WI38 (cell line): ENCODE measurements around the gene ADPRM.

Experiments used
- H3K4me3 ChIP-seq: 2 replicates; pipeline ENCODE4 v1.5.1; 2011; ENCODE audit warnings: low read depth, mild to moderate bottlenecking, control low read depth, low read length
- CTCF ChIP-seq: IDR thresholded peaks from 2 replicates; pipeline ENCODE4 v1.5.1; 2012; ENCODE audit warnings: low read depth, mild to moderate bottlenecking, control low read depth, low read length

Gene ADPRM

GRCh38 chr17:10750210-10750609 is 52.8 kb downstream of the ADPRM start:
- TF ChIP-seq CTCF: no peak
- no peak overlapping the region for H3K4me3 ChIP-seq

DNA sequence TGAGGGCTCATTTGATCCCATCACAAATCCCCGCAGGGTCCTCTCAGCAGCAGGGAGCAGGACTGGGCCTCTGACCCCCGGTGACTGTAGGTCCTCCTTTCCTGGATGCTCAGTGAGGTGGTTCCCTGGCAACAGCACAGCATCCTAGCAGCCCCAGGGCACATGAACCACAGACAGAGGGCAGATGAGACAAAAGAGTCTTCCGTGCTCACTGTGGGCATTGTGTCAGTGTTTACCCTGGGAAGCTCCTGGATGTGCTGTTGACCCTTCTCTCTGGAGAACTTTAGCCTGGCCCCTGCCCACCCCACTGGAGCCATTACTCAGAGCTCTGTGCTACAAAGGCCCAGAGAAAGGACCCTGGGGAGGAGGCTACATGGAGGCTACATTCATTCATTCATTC is 54.2 kb downstream of the ADPRM start:
- TF ChIP-seq CTCF: no peak
- H3K4me3 ChIP-seq: no peak overlapping the region

GRCh38 chr17:10752696-10753095 is 55.3 kb downstream of the ADPRM start:
- H3K4me3 ChIP-seq: no peak overlapping the region

GRCh38 chr17:10754109-10754508 is 56.7 kb downstream of the ADPRM start:
- H3K4me3 ChIP-seq: no peak overlapping the region

More at GRCh38 chr17:10752696-10753095, 55.3 kb downstream of the ADPRM start:
- no peak for TF ChIP-seq CTCF

DNA sequence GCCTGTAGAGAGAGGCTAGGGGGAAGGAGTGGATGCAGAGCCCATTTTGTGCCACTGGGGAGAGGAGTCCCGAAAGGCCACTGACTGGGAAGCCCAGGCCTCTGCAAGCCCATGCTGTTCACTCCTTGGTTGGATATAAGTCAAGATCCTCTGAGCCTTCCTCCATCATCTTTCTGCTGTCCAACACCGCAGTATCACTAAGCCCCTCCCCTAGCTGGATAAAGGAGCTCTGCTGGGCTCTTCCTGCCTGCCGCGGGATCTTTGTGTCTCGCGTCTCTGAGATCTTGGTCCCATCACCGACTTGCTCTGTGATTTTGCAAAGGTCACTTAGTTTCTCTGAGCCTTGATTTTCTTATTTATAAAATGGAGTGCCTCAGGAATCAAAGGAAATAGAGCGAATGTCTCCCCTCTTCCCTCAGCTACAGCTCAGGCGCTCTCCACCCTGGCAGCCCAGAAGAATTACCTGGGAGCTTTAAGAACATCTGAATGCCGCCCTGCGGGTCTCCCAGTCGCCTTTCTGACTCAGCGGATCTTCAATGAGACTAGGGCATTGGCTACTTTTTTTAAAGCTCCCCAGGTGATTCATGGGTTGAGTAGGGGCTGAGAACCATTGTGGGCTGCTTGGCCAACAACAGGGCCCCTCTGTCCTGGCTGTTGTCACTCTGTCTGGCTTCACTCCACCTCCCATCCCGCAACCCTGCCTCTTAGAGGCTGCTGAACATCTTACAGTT is 57.6 kb downstream of the ADPRM start:
- no peak for TF ChIP-seq CTCF
- H3K4me3 ChIP-seq: no peak overlapping the region

More at GRCh38 chr17:10754109-10754508, 56.7 kb downstream of the ADPRM start:
- TF ChIP-seq CTCF: peak; percentile 32; the same call in 1 of the 2 replicates

DNA sequence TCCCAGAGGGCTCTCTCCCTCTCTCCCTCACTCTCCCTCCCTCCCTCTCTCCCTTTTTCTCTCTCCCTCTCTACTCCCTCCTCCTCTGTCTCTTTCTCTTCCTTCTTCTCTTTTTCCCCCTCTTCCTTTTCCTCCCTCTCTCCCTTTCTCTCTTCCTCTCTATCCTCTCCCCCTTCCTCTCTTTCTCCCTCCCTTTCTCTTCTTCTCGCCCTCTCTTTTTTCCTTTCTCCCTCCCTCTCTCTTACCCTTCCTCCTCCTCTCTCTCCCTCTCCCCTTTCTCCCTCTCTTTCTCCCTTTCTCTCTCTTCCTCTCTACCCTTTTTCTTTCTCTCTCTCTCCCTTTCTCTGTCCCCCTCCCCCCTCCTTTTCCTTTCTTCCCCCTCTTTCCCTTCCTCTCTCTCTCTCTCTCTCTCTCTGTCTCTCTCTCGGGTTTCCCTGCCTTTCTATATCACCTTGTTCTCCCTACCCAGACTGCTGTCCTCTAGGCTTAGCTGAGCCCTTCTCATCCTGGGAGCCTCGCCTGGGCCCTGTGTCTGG is 58.3 kb downstream of the ADPRM start:
- H3K4me3 ChIP-seq: no peak overlapping the region
- TF ChIP-seq CTCF: no peak

DNA sequence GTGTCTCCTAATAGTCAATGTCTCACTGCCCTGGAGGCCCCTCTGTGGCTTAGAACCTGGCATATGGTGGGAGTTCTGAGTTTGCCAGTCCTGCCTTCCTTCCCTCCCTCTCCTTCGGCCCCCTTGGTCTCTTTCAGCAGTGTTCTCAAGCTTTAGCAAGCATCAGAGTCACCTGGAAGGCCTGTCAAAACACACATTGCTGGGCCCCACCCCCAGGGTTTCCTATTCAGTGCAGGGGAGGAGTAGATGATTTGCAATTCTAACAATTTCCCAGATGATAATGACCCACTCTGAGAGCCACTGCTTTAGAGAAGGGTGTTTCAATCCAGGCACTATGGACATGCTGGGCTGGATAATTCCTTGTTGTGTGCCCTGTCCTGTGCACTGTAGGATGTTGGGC is 58.8 kb downstream of the ADPRM start:
- no peak overlapping the region for H3K4me3 ChIP-seq
- no peak for TF ChIP-seq CTCF
